Psoas muscle (tissue), 8 donors: Measurements from ENCODE around the gene CCL22. TPM values are rescaled to one million over a fixed set of nuclear protein-coding genes. Genes with fewer than 3 reads are reported as not detected.

Experiments used
- ATAC-seq, 4 donors: fragments of 200-7000 bp; cut with Tn5 transposase; one replicate each; pipeline ENCODE4 v1.9.1; 2020; ENCODE audit warnings: moderate library complexity in 3 of 4, mild to moderate bottlenecking in 2 of 4
- DNase-seq, 2 donors: peaks; one replicate each; pipeline ENCODE4 v3.0.0-alpha.2; 2020
- H3K27ac ChIP-seq: fragments of 200-600 bp; one replicate; pipeline ENCODE4 v1.8.0; 2022
- H3K27me3 ChIP-seq, 3 donors: fragments of 200-600 bp in 1 of 3; one replicate each; pipeline versions ENCODE4 v1.6.1 to v1.8.0; 2013 to 2022; ENCODE audit warnings: low read length in 2 of 3, mild to moderate bottlenecking in 2 of 3, moderate library complexity in 1 of 3; ENCODE audit not compliant: insufficient read depth in 3 of 3
- H3K36me3 ChIP-seq, 2 donors: fragments of 200-600 bp in 1 of 2; one replicate each; pipeline versions ENCODE4 v1.6.1 to v1.8.0; 2013 to 2022; ENCODE audit warnings: low read depth in 1 of 2, mild to moderate bottlenecking in 1 of 2, moderate library complexity in 1 of 2; ENCODE audit not compliant: insufficient read depth in 1 of 2
- H3K4me1 ChIP-seq: fragments of 200-600 bp; one replicate; pipeline ENCODE4 v1.8.0; 2022
- H3K4me3 ChIP-seq: fragments of 200-600 bp; one replicate; pipeline ENCODE4 v1.8.0; 2022; ENCODE audit warnings: mild to moderate bottlenecking
- H3K9me3 ChIP-seq: fragments of 200-600 bp; one replicate; pipeline ENCODE4 v1.8.0; 2022
- WGBS, 3 donors: extraction: QIAGEN DNeasy Blood & Tissue Kit; methylation state at CpG; one replicate each; pipeline versions ENCODE4 v1.1.6 to v1.1.7; 2013; 5-methylcytosine and 5-hydroxymethylcytosine counted together
- intact Hi-C, 2 donors: fragments of 100-400 bp; cut with DNase I; formaldehyde crosslinking; loops; one replicate each; pipeline versions ENCODE4 v1.11.0 to v1.14.2; 2022
- polyA plus RNA-seq, 3 donors: library from polyadenylated mRNA; stranded (reverse); fragments of 200-250 nt; gene quantifications; one replicate each; pipeline ENCODE4 v1.2.3, GENCODE V29; 2013
- total RNA-seq, 4 donors: library from RNA; stranded (reverse); fragmentation: NEBNext Ultra II Directional in 2 of 4; extraction: Animal tissue kit (Norgen Biotek cat#: 25700) in 2 of 4; gene quantifications; one replicate each; pipeline versions ENCODE4 v1.2.1 to v1.2.4, GENCODE V29; 2021 to 2023
- TF ChIP-seq, protein P1 (sequence below): fragments of 200-600 bp; IDR thresholded peaks from one replicate; pipeline ENCODE4 v1.8.0; 2022; ENCODE audit warnings: antibody characterized with exemption
- donor health status: healthy with polysubstance abuse.
- donor health status: DM: no; HTN: no; CAD: no; lungs with moderate emphysema.
- donor health status: Bipolar disorder and iron deficiency.
- donor health status: healthy.
- donor health status: DM: yes; HTN: yes; CAD: no.
- donor health status: DM: no; HTN: no; CAD: no.
- donor health status: DM: no; HTN: no; CAD: no.
- donor health status: DM: yes; HTN: yes; CAD: no.

CCL22 gene
- total and polyA plus RNA-seq, 7 donors: 0.04 to 0.12 TPM; not detected in 5

- no peak for DNase-seq
- no peak overlapping the region for H3K27ac ChIP-seq
- no peak for ATAC-seq
- no peaks in the 10 kb centered on the region for H3K4me1 ChIP-seq
- WGBS, 3 donors: 54 to 67% (median 64%) methylated on average over 2 of the region's 2 CpGs
- peaks cover 0 to 9% (median 2%) of the 10 kb centered on the region in 3 donors for H3K27me3 ChIP-seq
- intact Hi-C loops: no loop called here
- H3K4me3 ChIP-seq: no peak overlapping the region
- no peaks in the 10 kb centered on the region for H3K9me3 ChIP-seq
- H3K36me3 ChIP-seq: no peaks in the 10 kb centered on the region
- TF ChIP-seq, protein P1, sequence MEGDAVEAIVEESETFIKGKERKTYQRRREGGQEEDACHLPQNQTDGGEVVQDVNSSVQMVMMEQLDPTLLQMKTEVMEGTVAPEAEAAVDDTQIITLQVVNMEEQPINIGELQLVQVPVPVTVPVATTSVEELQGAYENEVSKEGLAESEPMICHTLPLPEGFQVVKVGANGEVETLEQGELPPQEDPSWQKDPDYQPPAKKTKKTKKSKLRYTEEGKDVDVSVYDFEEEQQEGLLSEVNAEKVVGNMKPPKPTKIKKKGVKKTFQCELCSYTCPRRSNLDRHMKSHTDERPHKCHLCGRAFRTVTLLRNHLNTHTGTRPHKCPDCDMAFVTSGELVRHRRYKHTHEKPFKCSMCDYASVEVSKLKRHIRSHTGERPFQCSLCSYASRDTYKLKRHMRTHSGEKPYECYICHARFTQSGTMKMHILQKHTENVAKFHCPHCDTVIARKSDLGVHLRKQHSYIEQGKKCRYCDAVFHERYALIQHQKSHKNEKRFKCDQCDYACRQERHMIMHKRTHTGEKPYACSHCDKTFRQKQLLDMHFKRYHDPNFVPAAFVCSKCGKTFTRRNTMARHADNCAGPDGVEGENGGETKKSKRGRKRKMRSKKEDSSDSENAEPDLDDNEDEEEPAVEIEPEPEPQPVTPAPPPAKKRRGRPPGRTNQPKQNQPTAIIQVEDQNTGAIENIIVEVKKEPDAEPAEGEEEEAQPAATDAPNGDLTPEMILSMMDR: no peak
These were observed 13.6 kb upstream of the CCL22 start for GRCh38 chr16:57345021-57345420.

DNA sequence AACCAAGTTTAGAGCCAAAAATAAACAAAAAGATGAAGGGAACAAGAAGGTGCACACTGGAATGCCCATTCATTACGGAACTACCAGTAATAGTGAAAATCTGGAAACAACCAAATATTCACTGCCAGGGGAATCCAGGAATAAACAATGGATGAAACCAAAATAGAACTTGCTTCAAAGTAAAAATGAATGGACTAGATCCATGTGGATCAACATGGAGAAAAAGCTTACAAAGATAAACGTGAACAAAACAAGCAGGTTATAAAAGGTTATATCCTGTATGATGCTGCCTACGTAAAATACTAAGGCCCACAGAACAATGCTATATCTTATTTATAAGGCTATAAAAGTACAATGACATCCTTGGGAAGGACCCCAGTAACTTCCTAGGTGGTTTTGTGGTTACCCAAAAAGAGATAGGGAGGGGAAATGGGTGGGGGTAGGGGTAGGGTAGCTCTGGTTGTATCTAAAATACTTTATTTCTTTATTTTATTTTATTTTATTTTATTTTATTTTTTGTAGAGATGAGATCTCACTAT lies 12.8 kb upstream of the CCL22 start:
- no peak for DNase-seq
- H3K36me3 ChIP-seq: no peaks in the 10 kb centered on the region
- H3K27ac ChIP-seq: no peak overlapping the region
- H3K27me3 ChIP-seq: peaks cover 0 to 9% (median 3%) of the 10 kb centered on the region in 3 donors
- H3K9me3 ChIP-seq: no peaks in the 10 kb centered on the region
- H3K4me1 ChIP-seq: no peaks in the 10 kb centered on the region
- no peak overlapping the region for H3K4me3 ChIP-seq
- intact Hi-C loops: no loop called here
- no peak for ATAC-seq
- WGBS, 3 donors: 63 to 70% (median 66%) methylated on average over 3 of the region's 3 CpGs
- TF ChIP-seq, protein P1: no peak

GRCh38 chr16:57347858-57348257 lies 10.7 kb upstream of the CCL22 start:
- Histone ChIP-seq H3K36me3 (no peaks in the 10 kb centered on the region), H3K27me3 (peaks cover 0 to 9% (median 3%) of the 10 kb centered on the region in 3 donors), H3K4me3 (no peak overlapping the region), H3K9me3 (no peaks in the 10 kb centered on the region), H3K4me1 (no peaks in the 10 kb centered on the region), H3K27ac (no peak overlapping the region)
- WGBS, 3 donors: 68 to 89% (median 86%) methylated on average over 6 of the region's 6 CpGs
- ATAC-seq: no peak
- DNase-seq: no peak
- TF ChIP-seq, protein P1: no peak
- intact Hi-C loops: no loop called here

DNA sequence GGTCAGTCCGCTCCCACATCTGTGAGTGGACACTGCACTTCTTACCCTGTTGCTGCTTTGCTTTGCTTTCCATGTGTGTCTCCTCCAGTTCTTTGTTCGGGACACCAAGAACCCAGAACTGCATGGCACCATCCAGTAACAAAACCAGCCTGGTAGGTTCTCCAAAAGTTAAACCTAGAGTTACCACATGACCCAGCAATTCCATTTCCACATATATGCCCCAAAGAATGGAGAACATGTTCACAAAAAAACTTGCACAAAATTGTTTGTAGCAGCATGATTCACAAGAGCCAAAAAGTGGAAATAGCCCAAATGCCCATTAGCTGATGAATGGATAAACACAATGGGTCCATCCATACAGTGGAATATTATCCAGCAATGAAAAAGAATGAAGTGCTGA lies 10.3 kb upstream of the CCL22 start:
- TF ChIP-seq, protein P1: no peak
- WGBS, 3 donors: 68 to 92% (median 90%) methylated on average over 2 of the region's 2 CpGs
- intact Hi-C loops: no loop called here

More for the DNA sequence above, 10.3 kb upstream of the CCL22 start:
- no peaks in the 10 kb centered on the region for H3K4me1 ChIP-seq
- no peaks in the 10 kb centered on the region for H3K9me3 ChIP-seq
- H3K27me3 ChIP-seq: peaks cover 0 to 9% (median 3%) of the 10 kb centered on the region in 3 donors
- no peak overlapping the region for H3K27ac ChIP-seq
- no peaks in the 10 kb centered on the region for H3K36me3 ChIP-seq
- DNase-seq (no peak), ATAC-seq (no peak)
- no peak overlapping the region for H3K4me3 ChIP-seq
